ENCODE measurements around the gene HAND1. TPM values are rescaled to one million over a fixed set of nuclear protein-coding genes. Genes with fewer than 3 reads are reported as not detected.

Gene HAND1
- total and polyA plus RNA-seq, 2 donors (not counting 1 experiment from before 2014, with no cell fraction given) = not detected

GRCh38 chr5:154460172-154460571, 17.9 kb downstream of the HAND1 start:
- H3K36me3 ChIP-seq (replicated peaks in 1 of 2; ENCODE audit: control extremely low read depth in 1 of 2, control insufficient read depth in 1 of 2, extremely low read depth in 1 of 2, insufficient read depth in 2 of 2, low read length in 1 of 2) = peaks cover 6 to 35% of the 10 kb centered on the region in 2 experiments
- TF ChIP-seq CTCF (IDR thresholded peaks at IDR 0.05) (no peak), EZH2 (IDR thresholded peaks at IDR 0.05; ENCODE audit: borderline replicate concordance, insufficient read depth, low read depth, low read length, poor library complexity, severe bottlenecking) (no peak)
- Mint-ChIP-seq H3K27ac (no peak overlapping the region), H3K4me3 (no peak overlapping the region), H3K9me3 (ENCODE audit: insufficient read depth) (no peaks in the 10 kb centered on the region), H3K4me1 (peaks cover 5% of the 10 kb centered on the region), H3K27me3 (no peaks in the 10 kb centered on the region)
- H3K27me3 ChIP-seq (replicated peaks in 1 of 4; ENCODE audit: control extremely low read depth in 1 of 4, control insufficient read depth in 3 of 4, insufficient read depth in 4 of 4, low read length in 3 of 4) = no peaks in the 10 kb centered on the region
- H3K9me3 ChIP-seq (ENCODE audit: control extremely low read depth in 1 of 3, control insufficient read depth in 2 of 3, insufficient read depth in 1 of 3, low read length in 2 of 3) = no peaks in the 10 kb centered on the region
- DNase-seq (no peak), ATAC-seq (ENCODE audit: low read depth) (no peak)
- no peak overlapping the region for H3K9ac ChIP-seq (ENCODE audit: low read length)
- no peaks in the 10 kb centered on the region for H4K20me1 ChIP-seq (ENCODE audit: control insufficient read depth, insufficient read depth, low read length, poor library complexity, severe bottlenecking)
- 100% methylated on average over 4 of the region's 4 CpGs for WGBS (ENCODE audit: insufficient coverage)
- H3K79me2 ChIP-seq (ENCODE audit: control insufficient read depth, insufficient read depth, low read length) = no peaks in the 10 kb centered on the region
- H2AFZ ChIP-seq (ENCODE audit: insufficient read depth, low read depth, low read length, poor library complexity, severe bottlenecking) = no peak overlapping the region
- no peak overlapping the region for H3K4me3 ChIP-seq (ENCODE audit: control extremely low read depth in 1 of 5, extremely low read depth in 1 of 5, insufficient read depth in 1 of 5, low read depth in 2 of 5, low read length in 4 of 5)
- no peak overlapping the region for H3K27ac ChIP-seq (ENCODE audit: low read length in 2 of 2)
- POLR2A ChIA-PET = no interaction called here
- intact Hi-C loops (cut with micrococcal nuclease) = no loop called here
- H3K4me2 ChIP-seq (replicated peaks; ENCODE audit: low read depth, low read length, poor library complexity, severe bottlenecking) = no peak overlapping the region
- CTCF ChIA-PET = interaction anchor here (0.6 to 2.7 kb wide), 2 partner anchors 9 to 15 kb away, joined by 3 to 14 read pairs; no protein-coding TSS in a partner anchor
- no peaks in the 10 kb centered on the region for H3K4me1 ChIP-seq (ENCODE audit: control insufficient read depth in 2 of 2, insufficient read depth in 2 of 2, low read length in 2 of 2)

- Mint-ChIP-seq H3K27me3 (no peaks in the 10 kb centered on the region), H3K4me1 (peaks cover 5% of the 10 kb centered on the region)
Observed at GRCh38 chr5:154459015-154459414, 19.0 kb downstream of the HAND1 start.

More at GRCh38 chr5:154459015-154459414, 19.0 kb downstream of the HAND1 start:
- H3K9me3 Mint-ChIP-seq (ENCODE audit: insufficient read depth) = no peaks in the 10 kb centered on the region
- ChIA-PET POLR2A (no interaction called here), CTCF (interaction anchor here (1.0 to 2.7 kb wide), 2 partner anchors 10 to 484 kb away, joined by 3 to 14 read pairs; no protein-coding TSS in a partner anchor)
- Histone ChIP-seq H3K4me3 (ENCODE audit: control extremely low read depth in 1 of 5, extremely low read depth in 1 of 5, insufficient read depth in 1 of 5, low read depth in 2 of 5, low read length in 4 of 5) (no peak overlapping the region), H3K27me3 (replicated peaks in 1 of 4; ENCODE audit: control extremely low read depth in 1 of 4, control insufficient read depth in 3 of 4, insufficient read depth in 4 of 4, low read length in 3 of 4) (no peaks in the 10 kb centered on the region), H2AFZ (ENCODE audit: insufficient read depth, low read depth, low read length, poor library complexity, severe bottlenecking) (no peak overlapping the region), H3K9me3 (ENCODE audit: control extremely low read depth in 1 of 3, control insufficient read depth in 2 of 3, insufficient read depth in 1 of 3, low read length in 2 of 3) (no peaks in the 10 kb centered on the region), H3K4me2 (replicated peaks; ENCODE audit: low read depth, low read length, poor library complexity, severe bottlenecking) (no peak overlapping the region), H3K27ac (ENCODE audit: low read length in 2 of 2) (no peak overlapping the region), H3K79me2 (ENCODE audit: control insufficient read depth, insufficient read depth, low read length) (no peaks in the 10 kb centered on the region), H3K36me3 (replicated peaks in 1 of 2; ENCODE audit: control extremely low read depth in 1 of 2, control insufficient read depth in 1 of 2, extremely low read depth in 1 of 2, insufficient read depth in 2 of 2, low read length in 1 of 2) (peaks cover 6 to 44% of the 10 kb centered on the region in 2 experiments), H3K9ac (ENCODE audit: low read length) (no peak overlapping the region), H4K20me1 (ENCODE audit: control insufficient read depth, insufficient read depth, low read length, poor library complexity, severe bottlenecking) (no peaks in the 10 kb centered on the region), H3K4me1 (ENCODE audit: control insufficient read depth in 2 of 2, insufficient read depth in 2 of 2, low read length in 2 of 2) (no peaks in the 10 kb centered on the region)
- H3K4me3 Mint-ChIP-seq = no peak overlapping the region
- no peak for ATAC-seq (ENCODE audit: low read depth)
- no peak for DNase-seq
- no peak overlapping the region for H3K27ac Mint-ChIP-seq
- intact Hi-C loops (cut with micrococcal nuclease) = no loop called here
- TF ChIP-seq EZH2 (IDR thresholded peaks at IDR 0.05; ENCODE audit: borderline replicate concordance, insufficient read depth, low read depth, low read length, poor library complexity, severe bottlenecking) (no peak), CTCF (IDR thresholded peaks at IDR 0.05) (no peak)
- WGBS (ENCODE audit: insufficient coverage) = 94% methylated on average over 3 of the region's 3 CpGs
